ENCODE measurements around the gene MINK1.

MINK1 gene

GRCh38 chr17:4937553-4937952 is 104.4 kb downstream of the MINK1 start:
- DNase-seq: no peak

GRCh38 chr17:4938069-4938491 is 104.9 kb downstream of the MINK1 start:
- no peak for DNase-seq

GRCh38 chr17:4938688-4939545 is 105.8 kb downstream of the MINK1 start:
- DNase-seq: no peak

DNA sequence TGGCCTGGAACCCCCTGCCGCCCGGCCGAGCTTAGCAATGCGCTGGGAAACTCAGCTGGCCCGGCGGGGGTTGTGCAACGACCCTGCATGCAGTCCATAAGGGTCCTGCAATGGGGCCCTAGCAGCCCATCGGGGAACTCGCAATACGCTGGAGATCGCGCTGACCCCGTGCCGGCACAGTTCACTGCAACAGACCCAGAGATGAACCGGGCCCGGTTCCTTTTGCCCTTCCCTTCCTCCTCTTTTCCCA is 106.3 kb downstream of the MINK1 start:
- DNase-seq: no peak

- DNase-seq: peak; percentile 96 to 98 (median 97)
Observed at GRCh38 chr17:4939796-4940554, 106.8 kb downstream of the MINK1 start, which contains the start of the genes RNF167 and SLC25A11. RNF167 (plus strand) TSS chr17:4940268; CDS start chr17:4940910, 642 bp downstream. SLC25A11 (minus strand) TSS chr17:4940046; CDS start chr17:4939910, 136 bp downstream.

DNA sequence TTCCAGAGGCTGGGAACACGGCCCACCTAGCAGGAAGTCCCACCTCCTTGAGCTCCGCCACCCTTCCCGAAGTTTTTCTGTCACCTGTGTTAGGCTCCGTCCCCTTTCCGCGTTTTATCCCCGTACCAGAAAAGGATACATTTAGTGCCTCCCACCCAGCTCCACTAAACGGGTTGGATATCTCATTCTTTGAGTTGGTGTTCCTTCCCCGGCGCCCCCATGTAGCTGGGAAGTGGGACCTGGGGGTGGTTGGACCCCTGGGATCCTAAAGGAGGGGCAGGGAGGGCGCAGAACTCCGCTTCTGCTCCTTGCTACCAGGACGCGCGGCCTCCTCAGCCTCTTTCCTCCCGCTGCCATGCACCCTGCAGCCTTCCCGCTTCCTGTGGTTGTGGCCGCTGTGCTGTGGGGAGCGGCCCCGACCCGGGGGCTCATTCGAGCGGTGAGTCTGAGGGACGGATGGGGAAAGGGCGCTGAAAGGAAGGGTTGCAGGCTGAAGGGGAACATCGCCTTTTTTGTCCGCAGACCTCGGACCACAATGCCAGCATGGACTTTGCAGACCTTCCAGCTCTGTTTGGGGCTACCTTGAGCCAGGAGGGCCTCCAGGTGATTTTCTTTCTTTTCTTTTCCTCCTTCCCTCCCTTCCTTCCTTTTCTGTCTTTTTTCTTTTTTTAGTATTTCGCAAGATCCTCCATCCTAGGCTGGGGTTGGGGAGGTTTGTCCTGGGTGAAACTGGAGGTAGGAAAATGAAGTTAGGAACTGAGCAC is 107.6 kb downstream of the MINK1 start:
- peak in 1 of 4 experiments; percentile 19 for DNase-seq

- no peak for DNase-seq
Observed at GRCh38 chr17:4941319-4941610, 108.1 kb downstream of the MINK1 start.

- DNase-seq: no peak
Observed at GRCh38 chr17:4942760-4943508, 109.8 kb downstream of the MINK1 start.

GRCh38 chr17:4944163-4944553 is 111.0 kb downstream of the MINK1 start:
- peak in 1 of 4 experiments; percentile 15 for DNase-seq

GRCh38 chr17:4944554-4945175 is 111.5 kb downstream of the MINK1 start:
- DNase-seq: no peak

DNA sequence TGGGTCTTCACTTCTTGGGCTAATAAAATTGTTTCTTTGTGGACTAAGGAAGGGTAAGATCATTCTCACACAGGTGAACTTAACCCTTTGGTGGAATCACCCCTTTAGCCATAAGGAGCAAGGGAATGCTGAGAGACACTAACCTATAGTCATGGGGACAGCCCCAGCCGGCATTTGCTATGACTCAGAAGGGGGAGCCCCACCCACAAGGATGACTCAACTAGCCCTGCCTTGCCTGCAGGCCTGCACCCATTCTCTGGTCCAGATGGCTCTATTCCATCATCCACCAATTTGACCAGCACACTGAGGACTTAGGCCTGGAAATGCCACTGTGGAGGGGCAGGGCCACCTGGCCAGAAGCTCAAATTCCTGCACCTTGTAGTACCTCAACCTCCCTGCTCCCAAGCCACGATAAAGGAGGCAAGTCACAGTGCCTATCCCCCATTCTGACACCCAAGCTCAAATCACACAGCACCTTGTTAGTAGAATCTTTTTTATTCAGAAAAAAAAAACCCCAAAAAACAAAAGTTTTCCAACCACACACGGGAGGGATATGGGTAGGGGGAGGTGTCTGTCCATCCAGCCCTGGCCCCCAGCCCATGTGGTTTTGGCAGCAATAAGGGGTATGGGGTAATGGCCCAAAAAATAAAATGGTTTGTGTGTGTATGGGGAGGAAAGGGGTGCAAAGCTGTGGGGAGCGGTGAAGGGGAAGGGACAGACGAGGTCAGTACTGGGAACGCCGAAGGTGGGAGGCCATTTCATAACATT is 112.2 kb downstream of the MINK1 start:
- peak; percentile 50 to 67 (median 58) for DNase-seq

GRCh38 chr17:4945944-4946280 is 112.8 kb downstream of the MINK1 start:
- DNase-seq: no peak

DNA sequence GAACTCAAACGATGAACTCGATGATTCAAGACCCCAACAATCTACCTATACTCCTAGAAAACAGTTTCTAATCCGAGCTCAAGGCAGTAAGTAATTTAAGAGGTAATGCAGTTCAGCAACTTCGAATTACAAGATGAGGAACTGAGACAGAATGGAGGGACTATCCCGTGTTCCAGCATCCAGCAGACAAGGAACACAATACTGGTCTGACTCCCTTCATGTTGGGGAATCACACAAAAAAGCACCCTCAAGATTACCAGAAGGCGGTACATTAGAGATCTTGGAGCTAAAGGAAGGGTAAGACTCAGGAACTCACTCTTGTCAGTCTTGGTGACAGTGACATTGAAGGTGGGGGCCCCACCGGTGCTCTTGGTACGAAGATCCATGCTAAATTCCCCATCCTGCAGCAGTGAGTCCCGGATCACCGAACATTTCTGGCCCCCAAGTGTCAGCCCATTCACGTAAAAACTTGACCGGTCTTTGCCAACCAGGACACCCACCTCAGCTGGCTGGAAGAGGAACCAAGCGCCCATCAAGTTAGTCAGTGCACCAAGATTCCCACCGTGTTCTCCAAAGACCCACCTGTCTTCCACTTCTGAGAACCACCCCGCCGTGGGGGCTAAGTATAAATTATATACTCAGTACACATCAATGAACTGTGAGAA is 113.3 kb downstream of the MINK1 start:
- no peak for DNase-seq

- DNase-seq: no peak
Observed at GRCh38 chr17:4947010-4947410, 113.9 kb downstream of the MINK1 start.
